IMR-90 (cell line): ENCODE data around the gene NQO2.
"Not testable (repeated sequence)": the region's sequence is repeated elsewhere in the genome, so short reads cannot be mapped to it uniquely, and the experiment has no call there.

Source experiments
- BHLHE40 ChIP-seq: fragments of 150-350 bp; IDR thresholded peaks from 2 replicates; pipeline ENCODE4 v1.6.1; 2016; ENCODE audit warnings: mild to moderate bottlenecking, low read depth, low read length
- CEBPB ChIP-seq: IDR thresholded peaks from 2 replicates; pipeline ENCODE4 v1.6.1; 2012; ENCODE audit warnings: low read depth, low read length, improper control_type of control experiment
- MAFK ChIP-seq: IDR thresholded peaks from 2 replicates; pipeline ENCODE4 v1.6.1; 2012; ENCODE audit warnings: low read depth, low read length, improper control_type of control experiment
- POLR2A ChIP-seq: IDR thresholded peaks from 2 replicates; pipeline ENCODE4 v1.6.1; 2012; ENCODE audit warnings: mild to moderate bottlenecking, low read depth, low read length
- RAD21 ChIP-seq: IDR thresholded peaks from 2 replicates; pipeline ENCODE4 v1.6.1; 2012; ENCODE audit warnings: low read length, improper control_type of control experiment
- TF ChIP-seq, protein P1 (sequence below): conservative IDR thresholded peaks from 2 replicates; pipeline ENCODE4 v1.5.1; 2012; ENCODE audit warnings: mild to moderate bottlenecking, low read depth, low read length, improper control_type of control experiment
- TF ChIP-seq, protein P2 (sequence below): fragments of 150-350 bp; IDR thresholded peaks from 2 replicates; pipeline ENCODE4 v1.6.1; 2017; ENCODE audit warnings: mild to moderate bottlenecking, antibody characterized with exemption, low read length, low read depth

DNA sequence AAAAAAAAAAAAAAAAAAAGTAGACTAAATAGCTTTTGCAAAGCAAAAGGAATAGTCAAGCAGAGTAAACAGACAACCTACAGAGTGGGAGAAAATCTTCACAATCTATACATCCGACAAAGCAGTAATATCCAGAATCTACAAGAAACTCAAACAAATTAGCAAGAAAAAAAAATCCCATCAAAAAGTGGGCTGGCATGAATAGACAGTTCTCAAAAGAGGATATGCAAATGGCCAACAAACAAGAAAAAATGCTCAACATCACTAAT is 27.5 kb upstream of the NQO2 start:
- not testable (repeated sequence) for TF ChIP-seq RAD21, BHLHE40, CEBPB, POLR2A, MAFK
- TF ChIP-seq, protein P1, sequence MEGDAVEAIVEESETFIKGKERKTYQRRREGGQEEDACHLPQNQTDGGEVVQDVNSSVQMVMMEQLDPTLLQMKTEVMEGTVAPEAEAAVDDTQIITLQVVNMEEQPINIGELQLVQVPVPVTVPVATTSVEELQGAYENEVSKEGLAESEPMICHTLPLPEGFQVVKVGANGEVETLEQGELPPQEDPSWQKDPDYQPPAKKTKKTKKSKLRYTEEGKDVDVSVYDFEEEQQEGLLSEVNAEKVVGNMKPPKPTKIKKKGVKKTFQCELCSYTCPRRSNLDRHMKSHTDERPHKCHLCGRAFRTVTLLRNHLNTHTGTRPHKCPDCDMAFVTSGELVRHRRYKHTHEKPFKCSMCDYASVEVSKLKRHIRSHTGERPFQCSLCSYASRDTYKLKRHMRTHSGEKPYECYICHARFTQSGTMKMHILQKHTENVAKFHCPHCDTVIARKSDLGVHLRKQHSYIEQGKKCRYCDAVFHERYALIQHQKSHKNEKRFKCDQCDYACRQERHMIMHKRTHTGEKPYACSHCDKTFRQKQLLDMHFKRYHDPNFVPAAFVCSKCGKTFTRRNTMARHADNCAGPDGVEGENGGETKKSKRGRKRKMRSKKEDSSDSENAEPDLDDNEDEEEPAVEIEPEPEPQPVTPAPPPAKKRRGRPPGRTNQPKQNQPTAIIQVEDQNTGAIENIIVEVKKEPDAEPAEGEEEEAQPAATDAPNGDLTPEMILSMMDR: not testable (repeated sequence)
- TF ChIP-seq, protein P2, sequence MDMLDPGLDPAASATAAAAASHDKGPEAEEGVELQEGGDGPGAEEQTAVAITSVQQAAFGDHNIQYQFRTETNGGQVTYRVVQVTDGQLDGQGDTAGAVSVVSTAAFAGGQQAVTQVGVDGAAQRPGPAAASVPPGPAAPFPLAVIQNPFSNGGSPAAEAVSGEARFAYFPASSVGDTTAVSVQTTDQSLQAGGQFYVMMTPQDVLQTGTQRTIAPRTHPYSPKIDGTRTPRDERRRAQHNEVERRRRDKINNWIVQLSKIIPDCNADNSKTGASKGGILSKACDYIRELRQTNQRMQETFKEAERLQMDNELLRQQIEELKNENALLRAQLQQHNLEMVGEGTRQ: not testable (repeated sequence)
